HG03457 (cell line): ENCODE measurements around the gene OST4.

Experiments
- ATAC-seq: cut with Tn5 transposase; IDR thresholded peaks from one replicate; pipeline ENCODE4 v1.9.1; 2021; ENCODE audit warnings: moderate number of reproducible peaks; ENCODE audit not compliant: unreplicated experiment

The OST4 gene

GRCh38 chr2:27054721-27055120, 16.7 kb downstream of the OST4 start:
- ATAC-seq, result no peak

- no peak for ATAC-seq
Measured at GRCh38 chr2:27053776-27054175, 17.7 kb downstream of the OST4 start.

- no peak for ATAC-seq
Measured at GRCh38 chr2:27053321-27053720, 18.1 kb downstream of the OST4 start.

- no peak for ATAC-seq
Measured at GRCh38 chr2:27051902-27052645, 19.4 kb downstream of the OST4 start.

- ATAC-seq, result peak; percentile 63
Measured at GRCh38 chr2:27050996-27051901, 20.2 kb downstream of the OST4 start, which contains the start of gene AGBL5. Gene AGBL5, plus strand, starts transcription at chr2:27051668. Its CDS starts 1,291 bp downstream, at chr2:27052959.

- peak; percentile 42 for ATAC-seq
Measured at GRCh38 chr2:27050281-27050995, 21.0 kb downstream of the OST4 start.

- peak; percentile 16 for ATAC-seq
Measured at GRCh38 chr2:27049422-27050280, 21.8 kb downstream of the OST4 start.

GRCh38 chr2:27042985-27043634, 28.3 kb downstream of the OST4 start:
- ATAC-seq, result no peak

- ATAC-seq, result no peak
Measured at GRCh38 chr2:27042159-27042661, 29.2 kb downstream of the OST4 start.

GRCh38 chr2:27041752-27042151, 29.7 kb downstream of the OST4 start:
- no peak for ATAC-seq

- no peak for ATAC-seq
Measured at GRCh38 chr2:27040282-27040681, 31.2 kb downstream of the OST4 start.

GRCh38 chr2:27039871-27040270, 31.6 kb downstream of the OST4 start:
- ATAC-seq, result no peak

GRCh38 chr2:27039426-27039825, 32.0 kb downstream of the OST4 start:
- ATAC-seq, result no peak

- no peak for ATAC-seq
Measured at GRCh38 chr2:27038631-27039339, 32.7 kb downstream of the OST4 start.

GRCh38 chr2:27038012-27038411, 33.4 kb downstream of the OST4 start:
- no peak for ATAC-seq

GRCh38 chr2:27033253-27033852, 38.1 kb downstream of the OST4 start:
- no peak for ATAC-seq

- ATAC-seq, result peak; percentile 88
Measured at GRCh38 chr2:27032495-27033252, 38.8 kb downstream of the OST4 start, which contains the start of gene TMEM214. Gene TMEM214, plus strand, starts transcription at chr2:27032965. Its CDS starts 51 bp downstream, at chr2:27033016.

- ATAC-seq, result no peak
Measured at GRCh38 chr2:27029051-27029450, 42.4 kb downstream of the OST4 start.
